ENCODE results near the gene NUP210L.

The NUP210L gene

DNA sequence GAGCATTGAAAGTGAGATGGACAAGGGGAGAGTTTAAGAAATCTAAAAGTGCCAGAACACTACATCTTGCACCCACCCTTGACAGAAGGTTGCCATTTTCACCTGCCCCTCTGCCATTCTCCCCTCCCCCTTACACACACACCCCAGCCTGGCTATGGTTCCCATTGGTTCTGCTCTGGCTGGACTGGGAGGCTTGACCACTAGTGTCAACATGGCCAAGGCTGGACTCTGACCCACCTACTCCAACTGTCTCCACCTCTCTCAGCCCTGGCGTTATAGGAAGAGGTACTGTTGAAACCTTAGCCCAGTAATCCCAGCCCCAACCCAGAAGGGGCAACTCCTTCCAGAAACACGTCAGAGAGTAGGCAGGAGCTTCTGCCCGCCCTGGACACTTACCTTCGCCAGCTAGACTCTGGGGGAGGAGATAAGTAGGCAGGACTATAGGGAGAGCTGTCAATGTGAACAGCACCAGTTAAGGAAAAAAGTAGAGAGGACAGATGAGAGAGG, 201.0 kb downstream of the NUP210L start:
- H3K4me3 ChIP-seq (ENCODE audit: low read depth, low read length): no peak overlapping the region
- DNase-seq (ENCODE audit: low read depth): no peak
- TF ChIP-seq CTCF (conservative IDR thresholded peaks at IDR 0.05; ENCODE audit: low read depth, low read length): no peak

- no peak for TF ChIP-seq CTCF (conservative IDR thresholded peaks at IDR 0.05; ENCODE audit: low read depth, low read length)
- no peak for DNase-seq (ENCODE audit: low read depth)
- no peak overlapping the region for H3K4me3 ChIP-seq (ENCODE audit: low read depth, low read length)
Observed at GRCh38 chr1:153951801-153952200, 203.1 kb downstream of the NUP210L start.

DNA sequence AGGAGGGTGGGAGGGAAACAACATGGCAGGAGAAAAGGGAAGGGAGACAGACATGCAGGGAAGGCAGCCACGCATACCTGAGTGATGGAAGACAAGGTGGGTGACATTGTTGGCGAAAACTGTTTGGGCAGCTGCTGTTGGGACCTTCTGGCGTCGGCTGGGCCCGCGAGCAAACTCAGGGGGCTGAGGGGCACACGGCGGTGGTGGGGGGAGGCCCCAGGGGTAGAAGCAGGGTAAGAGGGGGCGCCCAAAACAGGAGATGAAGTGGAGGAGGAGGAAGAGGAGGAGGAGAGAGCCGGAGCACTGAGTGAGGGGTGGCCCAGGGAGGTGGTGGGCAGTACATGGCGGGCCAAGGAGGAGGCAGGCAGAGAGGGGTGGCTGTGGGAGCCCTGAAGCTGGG, 203.7 kb downstream of the NUP210L start:
- TF ChIP-seq CTCF (conservative IDR thresholded peaks at IDR 0.05; ENCODE audit: low read depth, low read length): no peak

DNA sequence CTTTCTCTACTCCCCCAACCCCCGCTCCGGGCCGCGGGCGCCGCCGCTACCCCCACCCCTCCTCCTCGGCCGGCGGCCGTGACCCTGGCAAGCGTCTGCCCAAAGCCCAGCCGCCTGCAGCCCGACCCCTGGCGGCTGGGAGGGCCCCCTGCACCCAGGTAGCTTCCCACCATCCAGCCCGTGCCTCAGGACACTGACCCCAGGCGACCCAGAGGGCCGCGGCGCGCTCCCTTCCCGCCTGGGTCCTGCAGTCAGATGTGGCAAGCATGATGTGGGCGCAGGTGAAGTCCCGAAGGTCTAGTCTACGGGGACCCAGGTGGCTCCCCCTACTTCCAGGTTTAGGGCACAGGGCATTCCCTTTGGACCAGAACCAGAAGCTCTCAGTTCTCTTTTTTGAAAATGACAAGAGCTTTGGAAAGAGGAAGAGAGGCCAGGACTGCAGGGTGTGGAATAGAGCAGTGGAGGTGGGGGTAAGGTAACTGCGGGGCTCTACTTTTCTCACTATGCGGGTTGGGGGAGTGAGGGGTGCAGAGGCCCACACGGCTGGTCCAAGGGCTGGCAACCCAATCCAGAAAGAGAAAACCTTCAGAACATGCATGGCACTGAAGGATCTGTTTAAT, 208.1 kb downstream of the NUP210L start, which contains the start of gene DENND4B:
TSS of gene DENND4B (minus strand) at position 97 of the 620 bp plus-strand sequence. CDS start 2,344 bp downstream, outside the sequence.
- H3K4me3 ChIP-seq (ENCODE audit: low read depth, low read length): peak within 1 kb of the TSS; percentile 78
- peak; percentile 78 for TF ChIP-seq CTCF (conservative IDR thresholded peaks at IDR 0.05; ENCODE audit: low read depth, low read length)
- DNase-seq (ENCODE audit: low read depth): peak; percentile 81

More for the DNA sequence above, 203.7 kb downstream of the NUP210L start:
- DNase-seq (ENCODE audit: low read depth): no peak
- H3K4me3 ChIP-seq (ENCODE audit: low read depth, low read length): no peak overlapping the region

GRCh38 chr1:153945795-153946621, 208.9 kb downstream of the NUP210L start:
- TF ChIP-seq CTCF (conservative IDR thresholded peaks at IDR 0.05; ENCODE audit: low read depth, low read length): no peak
- peak; percentile 75 for DNase-seq (ENCODE audit: low read depth)
- peak overlapping the region; percentile 78 for H3K4me3 ChIP-seq (ENCODE audit: low read depth, low read length)

DNA sequence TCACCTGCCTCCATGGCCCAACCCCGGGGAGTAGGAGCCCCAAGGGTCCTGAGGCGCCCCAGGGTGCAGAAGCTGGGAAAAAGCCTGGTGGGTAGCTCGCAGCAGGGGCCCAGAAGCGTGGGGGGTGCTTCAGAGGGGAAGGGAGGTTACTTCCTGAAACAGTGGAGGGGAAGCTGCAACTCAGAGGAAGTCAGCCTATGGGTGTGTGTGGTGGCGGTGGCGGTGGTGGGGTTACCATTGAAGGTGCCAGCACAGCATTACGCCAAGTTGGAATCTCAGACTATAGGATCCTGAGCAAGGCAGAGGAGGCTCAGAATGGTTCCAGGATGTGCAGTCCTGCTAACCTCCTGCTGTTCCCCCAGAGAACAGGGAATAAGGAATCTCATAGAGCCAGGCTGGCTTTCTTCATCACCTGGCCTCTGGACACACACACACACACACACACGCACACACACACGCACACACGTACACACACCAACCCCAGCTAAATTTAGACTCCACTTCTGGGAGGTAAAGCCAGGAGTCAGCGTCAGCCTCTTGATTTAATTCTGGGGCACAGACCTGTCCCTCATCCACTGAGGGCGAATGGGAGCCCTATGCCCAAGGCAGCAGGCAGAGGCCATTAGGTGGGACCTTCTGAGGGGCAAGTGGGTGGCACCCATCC, 209.6 kb downstream of the NUP210L start:
- H3K4me3 ChIP-seq (ENCODE audit: low read depth, low read length): peak overlapping the region; percentile 78
- peak; percentile 70 for DNase-seq (ENCODE audit: low read depth)
- TF ChIP-seq CTCF (conservative IDR thresholded peaks at IDR 0.05; ENCODE audit: low read depth, low read length): no peak

All from choroid plexus epithelial cell (primary cell).